ENCODE measurements around the gene JTB. TPM values are rescaled to one million over a fixed set of nuclear protein-coding genes. Genes with fewer than 3 reads are reported as not detected.

Gene JTB
- total and polyA plus RNA-seq, 7 donors = 87.6 to 266 (median 118) TPM

- Histone ChIP-seq H3K9me3 (no peaks in the 10 kb centered on the region), H3K4me3 (peak overlapping the region; percentile 75), H3K27ac (peak overlapping the region; percentile 90), H3K4me1 (peaks cover 55% of the 10 kb centered on the region), H3K36me3 (ENCODE audit: insufficient read depth in 1 of 2, low read depth in 1 of 2) (peaks cover 4 to 22% of the 10 kb centered on the region in 2 donors), H3K27me3 (ENCODE audit: insufficient read depth in 3 of 3, low read length in 2 of 3) (no peaks in the 10 kb centered on the region)
- intact Hi-C loops (cut with DNase I) = no loop called here
- no peak for TF ChIP-seq CTCF (IDR thresholded peaks at IDR 0.05)
- WGBS, 3 donors = 76 to 80% (median 78%) methylated on average over 4 of the region's 4 CpGs
- ATAC-seq (no peak), DNase-seq (no peak)
These were observed 16.1 kb downstream of the JTB start for GRCh38 chr1:153961421-153961820.

- H3K27ac ChIP-seq = peak overlapping the region; percentile 93
- no peak overlapping the region for H3K4me3 ChIP-seq
- ATAC-seq (no peak), DNase-seq (peak in 1 of 2 donors; percentile 58)
- TF ChIP-seq CTCF (IDR thresholded peaks at IDR 0.05) = no peak
- peaks cover 52% of the 10 kb centered on the region for H3K4me1 ChIP-seq
- 38 to 54% (median 48%) methylated on average over 11 of the region's 11 CpGs for WGBS, 3 donors
- no peaks in the 10 kb centered on the region for H3K27me3 ChIP-seq (ENCODE audit: insufficient read depth in 3 of 3, low read length in 2 of 3)
- H3K36me3 ChIP-seq (ENCODE audit: insufficient read depth in 1 of 2, low read depth in 1 of 2) = peaks cover 4 to 22% of the 10 kb centered on the region in 2 donors
- no peaks in the 10 kb centered on the region for H3K9me3 ChIP-seq
- intact Hi-C loops (cut with DNase I) = no loop called here
These were observed 17.3 kb downstream of the JTB start for GRCh38 chr1:153960206-153960605.

GRCh38 chr1:153959454-153959853 is 18.0 kb downstream of the JTB start:
- no peaks in the 10 kb centered on the region for H3K27me3 ChIP-seq (ENCODE audit: insufficient read depth in 3 of 3, low read length in 2 of 3)
- no peak for TF ChIP-seq CTCF (IDR thresholded peaks at IDR 0.05)
- ATAC-seq (no peak), DNase-seq (no peak)
- H3K9me3 ChIP-seq = no peaks in the 10 kb centered on the region
- 27 to 67% (median 46%) methylated on average over 3 of the region's 3 CpGs for WGBS, 3 donors
- peaks cover 4 to 26% of the 10 kb centered on the region in 2 donors for H3K36me3 ChIP-seq (ENCODE audit: insufficient read depth in 1 of 2, low read depth in 1 of 2)
- peak overlapping the region; percentile 97 for H3K4me3 ChIP-seq
- H3K4me1 ChIP-seq = peaks cover 52% of the 10 kb centered on the region
- peak overlapping the region; percentile 93 for H3K27ac ChIP-seq
- intact Hi-C loops (cut with DNase I) = no loop called here

GRCh38 chr1:153958961-153959260 is 18.6 kb downstream of the JTB start:
- 1 to 4% (median 4%) methylated on average over 4 of the region's 4 CpGs for WGBS, 3 donors
- Histone ChIP-seq H3K4me3 (peak overlapping the region; percentile 97), H3K27ac (peak overlapping the region; percentile 93), H3K36me3 (ENCODE audit: insufficient read depth in 1 of 2, low read depth in 1 of 2) (peaks cover 4 to 31% of the 10 kb centered on the region in 2 donors), H3K27me3 (ENCODE audit: insufficient read depth in 3 of 3, low read length in 2 of 3) (no peaks in the 10 kb centered on the region), H3K9me3 (no peaks in the 10 kb centered on the region), H3K4me1 (peaks cover 47% of the 10 kb centered on the region)
- TF ChIP-seq CTCF (IDR thresholded peaks at IDR 0.05) = no peak
- intact Hi-C loops (cut with DNase I) = no loop called here
- ATAC-seq (no peak), DNase-seq (peak in 1 of 2 donors; percentile 41)
